Tibial artery (tissue), 4 donors: ENCODE data around the gene SLC25A34.
A peak's percentile ranks its signal among the peaks of the same experiment; 100 is the strongest.

Experiments used
- DNase-seq, 2 donors: peaks; one replicate each; pipeline ENCODE4 v3.0.0-alpha.2; 2019
- H3K27ac ChIP-seq, 2 donors: fragments of 200-600 bp; sonication (generic) in 1 of 2; 1 replicate in 1 of 2; 2 replicates in 1 of 2; pipeline ENCODE4 v1.5.1; 2018 to 2019; ENCODE audit warnings: mild to moderate bottlenecking in 1 of 2
- H3K27me3 ChIP-seq, 2 donors: fragments of 200-600 bp; sonication (generic) in 1 of 2; one replicate each; pipeline versions ENCODE4 v1.5.1 to v1.6.0; 2016 to 2019
- H3K36me3 ChIP-seq, 3 donors: fragments of 200-600 bp; sonication (generic) in 2 of 3; one replicate each; pipeline ENCODE4 v1.5.1; 2016 to 2019; ENCODE audit warnings: mild to moderate bottlenecking in 2 of 3
- H3K4me1 ChIP-seq, 4 donors: fragments of 200-600 bp; sonication (generic) in 2 of 4; 1 replicate in 3 of 4; 2 replicates in 1 of 4; pipeline ENCODE4 v1.5.1; 2016 to 2019
- H3K4me3 ChIP-seq, 2 donors: fragments of 200-600 bp; sonication (generic) in 1 of 2; 1 replicate in 1 of 2; 2 replicates in 1 of 2; pipeline ENCODE4 v1.5.1; 2018 to 2019; ENCODE audit warnings: mild to moderate bottlenecking in 2 of 2
- H3K9me3 ChIP-seq, 3 donors: fragments of 200-600 bp; sonication (generic) in 1 of 3; one replicate each; pipeline ENCODE4 v1.5.1; 2016 to 2019
- CTCF ChIP-seq, 2 experiments: fragments of 200-600 bp in 1 of 2; fragments of 450-650 bp in 1 of 2; IDR thresholded peaks; one replicate each; pipeline ENCODE4 v1.5.1; 2017 to 2019; ENCODE audit warnings: antibody characterized with exemption in 2 of 2, mild to moderate bottlenecking in 1 of 2, moderate library complexity in 1 of 2
- intact Hi-C: fragments of 100-400 bp; cut with DNase I; formaldehyde crosslinking; loops from one replicate; pipeline ENCODE4 v1.15.0; 2023; ENCODE audit warnings: low total_unique reads

SLC25A34 gene

GRCh38 chr1:15747378-15747777 is 11.3 kb downstream of the SLC25A34 start:
- intact Hi-C loops = no loop called here
- H3K36me3 ChIP-seq = no peaks in the 10 kb centered on the region
- peak overlapping the region; percentile 85 to 97 for H3K27ac ChIP-seq
- no peak for DNase-seq
- peaks cover 0 to 84% (median 56%) of the 10 kb centered on the region in 4 donors for H3K4me1 ChIP-seq
- H3K4me3 ChIP-seq = peak overlapping the region; percentile 45
- no peaks in the 10 kb centered on the region for H3K27me3 ChIP-seq
- TF ChIP-seq CTCF (IDR thresholded peaks at IDR 0.05) = no peak
- no peaks in the 10 kb centered on the region for H3K9me3 ChIP-seq

GRCh38 chr1:15748264-15748663 is 12.2 kb downstream of the SLC25A34 start:
- DNase-seq = no peak
- Histone ChIP-seq H3K9me3 (no peaks in the 10 kb centered on the region), H3K27me3 (no peaks in the 10 kb centered on the region), H3K36me3 (no peaks in the 10 kb centered on the region), H3K27ac (peak overlapping the region; percentile 85 to 97), H3K4me3 (peak overlapping the region; percentile 45), H3K4me1 (peaks cover 0 to 86% (median 53%) of the 10 kb centered on the region in 4 donors)
- no peak for TF ChIP-seq CTCF (IDR thresholded peaks at IDR 0.05)
- intact Hi-C loops = no loop called here

- Histone ChIP-seq H3K9me3 (no peaks in the 10 kb centered on the region), H3K4me3 (peak overlapping the region; percentile 45), H3K27me3 (no peaks in the 10 kb centered on the region), H3K27ac (peak overlapping the region; percentile 85 to 97), H3K36me3 (no peaks in the 10 kb centered on the region), H3K4me1 (peaks cover 0 to 91% (median 53%) of the 10 kb centered on the region in 4 donors)
- intact Hi-C loops = no loop called here
- no peak for DNase-seq
- no peak for TF ChIP-seq CTCF (IDR thresholded peaks at IDR 0.05)
Observed at GRCh38 chr1:15748690-15749398, 12.8 kb downstream of the SLC25A34 start.

GRCh38 chr1:15749399-15750291 is 13.6 kb downstream of the SLC25A34 start:
- Histone ChIP-seq H3K27me3 (no peaks in the 10 kb centered on the region), H3K4me3 (peak overlapping the region; percentile 45), H3K36me3 (no peaks in the 10 kb centered on the region), H3K27ac (peak overlapping the region; percentile 85 to 97), H3K4me1 (peaks cover 0 to 94% (median 53%) of the 10 kb centered on the region in 4 donors), H3K9me3 (no peaks in the 10 kb centered on the region)
- peak; percentile 83 to 96 for DNase-seq
- peak in 1 of 2 experiments; percentile 20 for TF ChIP-seq CTCF (IDR thresholded peaks at IDR 0.05)
- intact Hi-C loops = no loop called here

- peaks cover 0 to 91% (median 59%) of the 10 kb centered on the region in 4 donors for H3K4me1 ChIP-seq
- DNase-seq = no peak
- no peaks in the 10 kb centered on the region for H3K36me3 ChIP-seq
- TF ChIP-seq CTCF (IDR thresholded peaks at IDR 0.05) = no peak
- H3K4me3 ChIP-seq = no peak overlapping the region
- no peaks in the 10 kb centered on the region for H3K27me3 ChIP-seq
- intact Hi-C loops = no loop called here
- H3K9me3 ChIP-seq = no peaks in the 10 kb centered on the region
- H3K27ac ChIP-seq = peak overlapping the region; percentile 85 to 97
Observed at GRCh38 chr1:15750924-15751323, 14.9 kb downstream of the SLC25A34 start.
